Liver (tissue), 9 donors: Measurements from ENCODE around the gene CISD2. TPM values are rescaled to one million over a fixed set of nuclear protein-coding genes. Genes with fewer than 3 reads are reported as not detected.

Experiments
- DNase-seq: peaks from one replicate; pipeline ENCODE4 v3.0.0-alpha.2; 2017; ENCODE audit warnings: low spot score
- H3K27ac ChIP-seq, 2 donors: one replicate each; pipeline ENCODE4 v1.7.0; 2013; ENCODE audit warnings: inconsistent platforms in 2 of 2, low read length in 2 of 2, control low read depth in 1 of 2, low read depth in 1 of 2, mild to moderate bottlenecking in 1 of 2
- H3K27me3 ChIP-seq, 4 donors: one replicate each; pipeline versions ENCODE4 v1.6.1 to v1.7.0; 2013; ENCODE audit warnings: low read length in 3 of 4, inconsistent platforms in 1 of 4, mild to moderate bottlenecking in 1 of 4, moderate library complexity in 1 of 4; ENCODE audit not compliant: control insufficient read depth in 4 of 4, insufficient read depth in 4 of 4
- H3K36me3 ChIP-seq, 4 donors: one replicate each; pipeline versions ENCODE4 v1.6.1 to v1.7.0; 2013; ENCODE audit warnings: low read length in 3 of 4, mild to moderate bottlenecking in 3 of 4, low read depth in 1 of 4, moderate library complexity in 1 of 4; ENCODE audit not compliant: control insufficient read depth in 4 of 4, insufficient read depth in 3 of 4
- H3K4me1 ChIP-seq, 4 donors: one replicate each; pipeline versions ENCODE4 v1.6.1 to v1.7.0; 2013; ENCODE audit warnings: low read length in 3 of 4, mild to moderate bottlenecking in 3 of 4, moderate library complexity in 1 of 4; ENCODE audit not compliant: control insufficient read depth in 4 of 4, insufficient read depth in 4 of 4
- H3K4me3 ChIP-seq, 3 donors: one replicate each; pipeline versions ENCODE4 v1.6.1 to v1.7.0; 2013; ENCODE audit warnings: low read length in 3 of 3, control low read depth in 1 of 3, low read depth in 1 of 3, mild to moderate bottlenecking in 1 of 3
- H3K9ac ChIP-seq, 2 donors: one replicate each; pipeline ENCODE4 v1.7.0; 2013; ENCODE audit warnings: low read length in 2 of 2, mild to moderate bottlenecking in 2 of 2, moderate library complexity in 2 of 2, control low read depth in 1 of 2, low read depth in 1 of 2
- H3K9me3 ChIP-seq, 4 donors: one replicate each; pipeline versions ENCODE4 v1.6.1 to v1.7.0; 2013; ENCODE audit warnings: low read length in 3 of 4; ENCODE audit not compliant: control insufficient read depth in 4 of 4
- ATF3 ChIP-seq: IDR thresholded peaks from 2 replicates; pipeline ENCODE4 v1.6.1; 2016; ENCODE audit warnings: antibody characterized with exemption
- EGR1 ChIP-seq, 2 donors: IDR thresholded peaks; 2 replicates each; pipeline ENCODE4 v1.6.1; 2016 to 2018; ENCODE audit warnings: antibody characterized with exemption in 2 of 2, low read depth in 2 of 2
- FOXA1 ChIP-seq: IDR thresholded peaks from 2 replicates; pipeline ENCODE4 v1.6.1; 2016; ENCODE audit warnings: antibody characterized with exemption
- FOXA2 ChIP-seq: IDR thresholded peaks from 2 replicates; pipeline ENCODE4 v1.6.1; 2016; ENCODE audit warnings: antibody characterized with exemption
- GABPA ChIP-seq, 2 donors: IDR thresholded peaks in 1 of 2; conservative IDR thresholded peaks in 1 of 2; 2 replicates each; pipeline ENCODE4 v1.6.1; 2016; ENCODE audit warnings: antibody characterized with exemption in 2 of 2, mild to moderate bottlenecking in 1 of 2, moderate library complexity in 1 of 2
- HNF4A ChIP-seq, 2 donors: conservative IDR thresholded peaks; 2 replicates each; pipeline ENCODE4 v1.6.1; 2016; ENCODE audit warnings: antibody characterized with exemption in 2 of 2, mild to moderate bottlenecking in 2 of 2
- HNF4G ChIP-seq: IDR thresholded peaks from 2 replicates; pipeline ENCODE4 v1.6.1; 2016; ENCODE audit warnings: antibody characterized with exemption
- JUND ChIP-seq, 2 donors: IDR thresholded peaks; 2 replicates each; pipeline ENCODE4 v1.6.1; 2016; ENCODE audit warnings: antibody characterized with exemption in 2 of 2
- MAX ChIP-seq: IDR thresholded peaks from 2 replicates; pipeline ENCODE4 v1.6.1; 2016; ENCODE audit warnings: antibody characterized with exemption
- NR2F2 ChIP-seq: IDR thresholded peaks from 2 replicates; pipeline ENCODE4 v1.6.1; 2016; ENCODE audit warnings: antibody characterized with exemption
- RAD21 ChIP-seq, 2 donors: IDR thresholded peaks; 2 replicates each; pipeline ENCODE4 v1.6.1; 2016; ENCODE audit warnings: antibody characterized with exemption in 2 of 2, mild to moderate bottlenecking in 2 of 2
- RXRA ChIP-seq, 2 donors: IDR thresholded peaks; 2 replicates each; pipeline ENCODE4 v1.6.1; 2017 to 2018; ENCODE audit warnings: antibody characterized with exemption in 2 of 2, mild to moderate bottlenecking in 1 of 2
- SP1 ChIP-seq: IDR thresholded peaks from 2 replicates; pipeline ENCODE4 v1.6.1; 2018; ENCODE audit warnings: antibody characterized with exemption, mild to moderate bottlenecking
- TAF1 ChIP-seq: conservative IDR thresholded peaks from 2 replicates; pipeline ENCODE4 v1.6.1; 2016; ENCODE audit warnings: antibody characterized with exemption, mild to moderate bottlenecking
- WGBS: extraction: QIAGEN DNeasy Blood & Tissue Kit; methylation state at CpG from one replicate; pipeline ENCODE4 v1.1.7; 2013; 5-methylcytosine and 5-hydroxymethylcytosine counted together
- polyA plus RNA-seq, 2 donors: library from polyadenylated mRNA; stranded (reverse) in 1 of 2; unstranded in 1 of 2; fragments of 200-250 nt in 1 of 2; fragments of >200 nt in 1 of 2; fragmentation: Nextera tagmentation in 1 of 2; extraction: Ambion mirVana in 1 of 2; gene quantifications; one replicate each; pipeline versions ENCODE4 v1.2.1 to v1.2.3, GENCODE V29; 2013 to 2015
- total RNA-seq, 2 donors: library from RNA; depleted of rRNA; stranded (reverse); fragments of >200 nt; gene quantifications; one replicate each; pipeline ENCODE4 v1.2.3, GENCODE V29; 2014
- TF ChIP-seq, protein P1 (sequence below): fragments of 150-350 bp; IDR thresholded peaks from 2 replicates; pipeline ENCODE4 v1.5.1; 2017; ENCODE audit warnings: improper control_type of control experiment, low read depth, low read length; ENCODE audit not compliant: missing input control
- TF ChIP-seq, protein P2 (sequence below): IDR thresholded peaks from 2 replicates; pipeline ENCODE4 v1.6.1; 2016; ENCODE audit warnings: antibody characterized with exemption
- donor health status: healthy.
- donor health status: healthy.
- donor health status: healthy.
- donor health status: healthy.
- donor health status: healthy.

CISD2 gene
- total and polyA plus RNA-seq, 4 donors = 31.5 to 83.2 (median 54.9) TPM

DNA sequence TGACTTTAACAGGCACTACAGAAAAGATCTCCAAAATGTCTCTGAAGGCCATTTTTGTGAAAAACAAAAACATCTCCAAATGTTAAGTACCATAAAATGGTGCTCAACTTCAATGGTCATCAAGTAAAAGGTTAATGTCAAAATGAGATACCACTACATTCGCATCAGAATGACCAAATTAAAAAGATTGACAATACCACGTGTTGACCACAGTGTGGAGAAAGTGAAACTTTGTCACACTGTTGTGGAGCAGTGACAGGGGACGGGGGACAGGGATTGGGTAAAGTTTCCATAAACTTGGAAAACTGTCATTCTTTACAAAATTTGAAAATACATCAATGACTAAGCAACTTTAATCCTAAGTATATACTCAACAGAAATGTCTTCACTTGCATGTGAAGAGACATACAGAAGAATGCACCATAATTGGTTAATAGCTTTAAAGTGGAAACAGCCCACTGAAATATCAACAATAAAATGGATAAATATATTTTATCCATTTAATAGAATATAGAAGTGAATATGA lies 19.1 kb upstream of the CISD2 start:
- H3K9ac ChIP-seq = no peak overlapping the region
- no peaks in the 10 kb centered on the region for H3K27me3 ChIP-seq
- TF ChIP-seq RAD21 (IDR thresholded peaks at IDR 0.05) (peak in 1 of 2 donors; percentile 66), JUND (IDR thresholded peaks at IDR 0.05) (no peak)
- no peak overlapping the region for H3K4me3 ChIP-seq
- DNase-seq = no peak
- H3K36me3 ChIP-seq = peaks cover 0 to 2% (median 0%) of the 10 kb centered on the region in 4 donors
- H3K4me1 ChIP-seq = no peaks in the 10 kb centered on the region
- H3K27ac ChIP-seq = no peak overlapping the region
- WGBS = 79% methylated on average over 3 of the region's 3 CpGs
- no peaks in the 10 kb centered on the region for H3K9me3 ChIP-seq

DNA sequence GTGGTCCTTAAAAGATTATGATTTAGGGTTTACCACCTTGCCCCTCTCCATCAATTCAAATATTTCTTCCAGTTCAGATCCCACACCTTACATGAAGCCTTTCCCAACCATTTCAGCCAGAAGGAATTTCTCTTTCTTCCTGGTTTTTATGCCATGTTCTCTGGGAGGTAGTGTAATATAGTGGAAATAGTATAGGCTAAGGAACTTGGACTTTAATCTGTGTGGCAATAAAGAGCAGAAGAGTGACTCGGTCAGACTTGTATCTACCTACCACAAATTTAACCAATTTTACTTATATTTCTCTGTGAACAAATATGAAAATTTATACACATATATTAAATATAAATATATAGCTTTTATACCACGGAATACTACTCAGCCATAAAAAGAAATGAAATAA lies 18.4 kb upstream of the CISD2 start:
- H3K9ac ChIP-seq = no peak overlapping the region
- peak in 1 of 2 donors; percentile 9 for TF ChIP-seq HNF4A (conservative IDR thresholded peaks at IDR 0.05)
- no peak for TF ChIP-seq SP1
- no peaks in the 10 kb centered on the region for H3K27me3 ChIP-seq
- no peak for DNase-seq
- WGBS = 76% methylated on average over 2 of the region's 2 CpGs
- H3K27ac ChIP-seq = no peak overlapping the region
- H3K4me1 ChIP-seq = no peaks in the 10 kb centered on the region
- H3K4me3 ChIP-seq = no peak overlapping the region
- no peaks in the 10 kb centered on the region for H3K9me3 ChIP-seq
- H3K36me3 ChIP-seq = peaks cover 0 to 2% (median 0%) of the 10 kb centered on the region in 4 donors

DNA sequence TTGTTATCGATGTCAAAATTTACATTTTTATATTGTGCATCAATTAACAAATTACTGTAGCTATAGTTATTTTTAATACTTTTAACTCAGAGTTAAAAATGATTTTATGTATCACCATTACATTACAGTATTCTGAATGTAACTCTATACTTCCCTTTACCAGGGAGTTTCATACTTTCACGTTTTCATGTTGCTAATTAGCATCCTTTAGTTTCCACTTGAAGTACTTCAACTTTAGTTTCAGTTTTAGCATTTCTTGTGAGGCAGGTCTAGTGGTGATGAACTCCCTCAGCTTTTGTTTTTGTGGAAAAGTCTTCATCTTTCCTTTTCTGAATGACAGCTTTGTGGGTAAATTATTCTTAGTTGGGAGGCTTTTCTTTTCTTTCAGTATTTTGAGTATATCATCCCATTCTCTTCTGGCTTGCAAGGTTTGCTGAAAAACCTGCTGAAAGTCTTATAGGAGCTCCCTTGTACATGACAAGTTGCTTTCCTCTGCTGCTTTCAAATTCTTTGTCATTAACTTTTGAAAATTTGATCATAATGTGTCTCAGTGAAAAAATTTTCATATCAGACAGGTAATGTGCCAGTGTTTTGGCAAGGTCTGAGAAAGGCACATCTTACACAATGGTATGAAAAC lies 9.8 kb upstream of the CISD2 start:
- H3K27ac ChIP-seq = no peak overlapping the region
- WGBS = 93% methylated on average over 2 of the region's 2 CpGs
- TF ChIP-seq ATF3 (no peak), GABPA (IDR thresholded peaks at IDR 0.05 in 1 of 2, conservative IDR thresholded peaks at IDR 0.05 in 1 of 2) (no peak), RAD21 (IDR thresholded peaks at IDR 0.05) (no peak), JUND (IDR thresholded peaks at IDR 0.05) (no peak), FOXA2 (no peak), HNF4G (no peak)
- H3K9ac ChIP-seq = no peak overlapping the region
- H3K9me3 ChIP-seq = peaks cover 0 to 4% (median under 1%) of the 10 kb centered on the region in 4 donors
- no peaks in the 10 kb centered on the region for H3K36me3 ChIP-seq
- H3K4me3 ChIP-seq = peak overlapping the region in 1 of 3 donors; percentile 11
- peaks cover 0 to 5% (median 1%) of the 10 kb centered on the region in 4 donors for H3K4me1 ChIP-seq
- no peak for DNase-seq
- no peaks in the 10 kb centered on the region for H3K27me3 ChIP-seq

GRCh38 chr4:102860611-102861324 lies 8.0 kb upstream of the CISD2 start:
- WGBS = 96% methylated on average over 2 of the region's 2 CpGs
- Histone ChIP-seq H3K9ac (no peak overlapping the region), H3K27ac (no peak overlapping the region), H3K36me3 (no peaks in the 10 kb centered on the region), H3K4me3 (no peak overlapping the region), H3K4me1 (peaks cover 0 to 5% (median 3%) of the 10 kb centered on the region in 4 donors), H3K9me3 (peaks cover 0 to 4% (median under 1%) of the 10 kb centered on the region in 4 donors), H3K27me3 (no peaks in the 10 kb centered on the region)
- TF ChIP-seq EGR1 (IDR thresholded peaks at IDR 0.05; ENCODE audit: low read depth in 2 of 2) (no peak), TAF1 (no peak), SP1 (no peak), NR2F2 (no peak), FOXA2 (no peak), FOXA1 (no peak), ATF3 (no peak), RAD21 (IDR thresholded peaks at IDR 0.05) (no peak), RXRA (IDR thresholded peaks at IDR 0.05) (no peak), MAX (no peak), HNF4G (no peak)
- TF ChIP-seq, protein P1, sequence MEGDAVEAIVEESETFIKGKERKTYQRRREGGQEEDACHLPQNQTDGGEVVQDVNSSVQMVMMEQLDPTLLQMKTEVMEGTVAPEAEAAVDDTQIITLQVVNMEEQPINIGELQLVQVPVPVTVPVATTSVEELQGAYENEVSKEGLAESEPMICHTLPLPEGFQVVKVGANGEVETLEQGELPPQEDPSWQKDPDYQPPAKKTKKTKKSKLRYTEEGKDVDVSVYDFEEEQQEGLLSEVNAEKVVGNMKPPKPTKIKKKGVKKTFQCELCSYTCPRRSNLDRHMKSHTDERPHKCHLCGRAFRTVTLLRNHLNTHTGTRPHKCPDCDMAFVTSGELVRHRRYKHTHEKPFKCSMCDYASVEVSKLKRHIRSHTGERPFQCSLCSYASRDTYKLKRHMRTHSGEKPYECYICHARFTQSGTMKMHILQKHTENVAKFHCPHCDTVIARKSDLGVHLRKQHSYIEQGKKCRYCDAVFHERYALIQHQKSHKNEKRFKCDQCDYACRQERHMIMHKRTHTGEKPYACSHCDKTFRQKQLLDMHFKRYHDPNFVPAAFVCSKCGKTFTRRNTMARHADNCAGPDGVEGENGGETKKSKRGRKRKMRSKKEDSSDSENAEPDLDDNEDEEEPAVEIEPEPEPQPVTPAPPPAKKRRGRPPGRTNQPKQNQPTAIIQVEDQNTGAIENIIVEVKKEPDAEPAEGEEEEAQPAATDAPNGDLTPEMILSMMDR = no peak
- TF ChIP-seq, protein P2, sequence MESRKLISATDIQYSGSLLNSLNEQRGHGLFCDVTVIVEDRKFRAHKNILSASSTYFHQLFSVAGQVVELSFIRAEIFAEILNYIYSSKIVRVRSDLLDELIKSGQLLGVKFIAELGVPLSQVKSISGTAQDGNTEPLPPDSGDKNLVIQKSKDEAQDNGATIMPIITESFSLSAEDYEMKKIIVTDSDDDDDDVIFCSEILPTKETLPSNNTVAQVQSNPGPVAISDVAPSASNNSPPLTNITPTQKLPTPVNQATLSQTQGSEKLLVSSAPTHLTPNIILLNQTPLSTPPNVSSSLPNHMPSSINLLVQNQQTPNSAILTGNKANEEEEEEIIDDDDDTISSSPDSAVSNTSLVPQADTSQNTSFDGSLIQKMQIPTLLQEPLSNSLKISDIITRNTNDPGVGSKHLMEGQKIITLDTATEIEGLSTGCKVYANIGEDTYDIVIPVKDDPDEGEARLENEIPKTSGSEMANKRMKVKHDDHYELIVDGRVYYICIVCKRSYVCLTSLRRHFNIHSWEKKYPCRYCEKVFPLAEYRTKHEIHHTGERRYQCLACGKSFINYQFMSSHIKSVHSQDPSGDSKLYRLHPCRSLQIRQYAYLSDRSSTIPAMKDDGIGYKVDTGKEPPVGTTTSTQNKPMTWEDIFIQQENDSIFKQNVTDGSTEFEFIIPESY = no peak
- peak; percentile 58 for DNase-seq
